Measurements from ENCODE around the gene MTHFD1L.

- TF ChIP-seq CTCF (IDR thresholded peaks at IDR 0.05) (no peak), E2F6 (IDR thresholded peaks at IDR 0.05; ENCODE audit: borderline replicate concordance, low read depth) (no peak), POLR2A (IDR thresholded peaks at IDR 0.05; ENCODE audit: low read length) (no peak), MAX (IDR thresholded peaks at IDR 0.05) (no peak), PHF8 (IDR thresholded peaks at IDR 0.05; ENCODE audit: borderline replicate concordance, low read depth) (no peak), RFX5 (IDR thresholded peaks at IDR 0.05) (no peak), RNF2 (IDR thresholded peaks at IDR 0.05; ENCODE audit: borderline replicate concordance, low read depth) (no peak)
Observed at GRCh38 chr6:150841189-150841588, 24.3 kb upstream of the MTHFD1L start.
